HG03025 (cell line): ENCODE results near the gene PRKG2.

ENCODE experiments used
- ATAC-seq: cut with Tn5 transposase; IDR thresholded peaks from one replicate; pipeline ENCODE4 v1.9.1; 2021; ENCODE audit warnings: mild to moderate bottlenecking, moderate library complexity; ENCODE audit not compliant: unreplicated experiment, low FRiP score

The PRKG2 gene

GRCh38 chr4:81220271-81220670 is 5.2 kb upstream of the PRKG2 start:
- ATAC-seq, result no peak

- no peak for ATAC-seq
These were observed 3.2 kb upstream of the PRKG2 start for GRCh38 chr4:81218206-81218605.

- no peak for ATAC-seq
These were observed 2.8 kb upstream of the PRKG2 start for GRCh38 chr4:81217779-81218178.

GRCh38 chr4:81215931-81216330 is 909 bp upstream of the PRKG2 start:
- ATAC-seq, result no peak

- ATAC-seq, result no peak
These were observed 710 bp downstream of the PRKG2 start for GRCh38 chr4:81214144-81214880.

DNA sequence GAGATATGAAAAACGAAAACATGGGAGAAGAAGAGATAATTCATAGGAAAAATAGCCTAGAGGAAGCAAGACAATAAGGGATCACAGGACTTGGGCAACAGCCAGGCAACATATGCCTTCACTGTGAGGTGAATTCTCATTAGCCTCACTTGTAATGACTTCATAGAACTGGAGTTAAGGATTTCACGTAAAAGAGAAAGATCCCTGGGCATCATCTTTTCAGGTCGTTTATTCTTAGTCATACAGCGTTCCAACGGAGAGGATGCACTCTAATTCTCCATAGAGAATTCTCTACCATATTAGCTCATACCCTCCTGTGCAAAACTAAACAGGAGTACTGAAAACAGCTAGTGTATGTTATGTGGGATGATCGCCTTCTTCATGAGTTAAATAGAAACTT is 1.4 kb downstream of the PRKG2 start:
- no peak for ATAC-seq

DNA sequence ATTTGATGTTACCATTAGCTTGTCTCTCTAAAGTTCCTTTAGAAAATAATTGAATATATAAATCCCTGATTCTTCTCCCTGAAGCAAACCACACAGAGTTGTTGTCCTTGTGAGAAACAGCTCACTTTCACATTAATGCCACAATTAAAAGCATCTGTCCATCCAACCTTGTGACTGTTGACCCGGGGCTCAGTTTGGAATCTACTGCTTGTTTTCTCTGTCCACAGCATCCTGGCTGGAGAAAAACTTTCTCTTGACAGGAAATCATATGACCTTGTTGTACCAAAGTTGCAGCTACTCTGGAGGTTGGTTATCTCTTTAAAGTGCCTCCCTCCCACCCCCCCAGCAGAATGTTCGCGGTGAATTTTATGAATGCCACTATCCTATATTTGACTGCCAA is 3.1 kb downstream of the PRKG2 start:
- ATAC-seq, result no peak

DNA sequence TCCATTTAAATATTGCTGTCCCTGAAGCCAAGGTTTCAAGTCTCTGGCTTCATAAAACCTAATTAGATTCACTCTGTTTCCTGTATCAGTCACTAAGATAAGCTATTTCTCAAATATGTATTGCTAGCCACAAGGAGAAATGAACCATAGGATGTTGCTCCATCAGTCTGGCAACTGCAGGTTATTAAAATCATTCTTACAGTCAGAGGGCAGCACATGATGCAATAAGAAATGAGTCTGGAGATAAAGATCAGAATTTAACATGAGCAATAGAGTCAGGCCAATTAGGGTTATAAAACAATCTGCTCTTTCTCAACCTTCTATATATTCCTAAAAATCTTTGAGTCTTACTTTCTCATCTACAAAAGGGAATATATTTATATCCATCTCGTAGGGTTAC is 7.2 kb downstream of the PRKG2 start:
- ATAC-seq, result no peak

DNA sequence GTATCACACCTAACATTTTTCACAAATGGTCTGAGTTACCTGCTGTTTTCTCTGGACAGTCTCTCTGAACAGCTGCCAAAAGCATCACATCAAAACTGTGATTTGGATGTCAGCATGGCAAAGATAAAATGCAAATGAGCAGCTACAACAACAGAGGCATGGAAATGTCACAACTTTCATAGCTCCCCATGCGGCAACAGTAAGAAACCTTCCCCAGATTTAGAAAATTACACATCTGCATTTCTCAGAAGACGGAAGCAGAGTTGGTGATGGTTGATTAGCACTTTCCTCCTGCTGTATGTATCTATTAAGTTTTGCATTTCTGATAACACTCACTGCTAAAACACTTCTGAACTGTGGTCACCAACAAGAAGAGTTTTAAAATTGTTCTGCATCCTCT is 9.7 kb downstream of the PRKG2 start:
- no peak for ATAC-seq

DNA sequence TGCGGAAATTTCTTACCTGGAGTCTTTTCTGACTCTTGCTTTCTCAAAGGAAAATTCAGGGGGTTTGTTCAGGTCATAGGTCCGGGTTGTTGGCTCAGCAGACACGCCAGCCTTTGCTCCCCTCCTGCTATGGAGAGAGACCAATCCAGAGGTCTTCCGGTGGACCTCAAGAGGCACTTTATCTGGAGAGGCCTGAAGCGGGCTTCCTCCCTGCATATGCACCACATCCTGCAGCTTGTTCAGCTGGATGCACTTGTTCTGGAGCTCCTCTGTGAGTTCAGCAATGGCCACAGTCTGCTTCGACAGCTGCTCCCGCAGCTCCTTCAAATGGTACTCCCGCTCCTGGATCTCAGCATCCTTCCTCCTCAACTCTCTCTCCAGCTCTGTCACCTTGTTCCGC is 10.5 kb downstream of the PRKG2 start:
- no peak for ATAC-seq

GRCh38 chr4:81199831-81200230 is 15.2 kb downstream of the PRKG2 start:
- no peak for ATAC-seq

DNA sequence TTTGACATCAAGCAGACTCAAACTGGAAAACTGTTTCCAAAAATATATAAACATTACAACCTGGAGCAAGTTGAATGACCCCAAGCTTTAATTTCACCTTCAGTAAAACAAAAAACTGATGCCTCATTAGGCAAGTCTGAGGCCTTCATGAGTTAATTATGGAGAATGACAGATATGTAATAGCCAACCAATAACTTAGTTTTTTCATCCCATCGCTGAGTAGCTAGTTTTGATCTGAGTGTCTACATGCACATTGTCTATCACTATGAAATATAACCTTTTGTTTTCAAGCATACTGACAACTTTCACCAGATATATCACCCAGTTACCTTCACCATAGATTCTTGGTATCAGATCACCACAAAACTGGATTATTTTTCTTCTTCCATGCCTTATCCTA is 16.4 kb downstream of the PRKG2 start:
- ATAC-seq, result no peak

DNA sequence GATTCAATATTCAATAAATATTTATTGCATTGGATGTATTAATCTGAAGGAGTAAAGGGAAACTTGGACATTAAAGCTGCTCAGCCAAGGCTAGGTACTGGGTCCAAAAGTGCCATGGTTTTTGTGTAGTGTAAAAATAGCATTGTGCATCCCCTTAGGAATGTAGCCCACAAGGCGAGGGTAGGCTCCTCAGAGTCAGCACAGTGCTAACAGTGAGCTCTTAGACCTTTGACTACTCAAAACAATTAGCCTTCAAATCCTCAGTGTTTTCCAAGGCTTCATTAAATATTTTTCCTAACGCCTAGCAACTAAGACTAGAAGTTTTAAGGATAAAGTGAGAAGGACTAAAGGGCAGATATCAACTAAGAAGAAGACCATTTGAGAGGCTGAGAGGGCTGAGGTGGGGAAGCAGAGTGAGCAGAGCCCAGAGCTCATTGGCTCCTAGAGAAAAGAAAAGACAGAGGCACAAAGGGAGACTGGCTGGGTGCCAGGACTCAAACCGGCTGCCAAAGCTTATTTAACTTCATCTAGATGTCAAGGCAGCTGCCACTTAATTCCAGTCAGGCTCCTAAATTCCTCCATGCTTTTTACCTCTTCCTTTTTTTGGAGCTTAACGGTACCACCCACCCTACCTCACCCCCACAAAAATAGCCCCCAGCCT is 17.0 kb downstream of the PRKG2 start:
- no peak for ATAC-seq

- ATAC-seq, result no peak
These were observed 18.8 kb downstream of the PRKG2 start for GRCh38 chr4:81196126-81196650.

- no peak for ATAC-seq
These were observed 19.5 kb downstream of the PRKG2 start for GRCh38 chr4:81195475-81195874.

GRCh38 chr4:81194286-81194685 is 20.7 kb downstream of the PRKG2 start:
- ATAC-seq, result no peak

DNA sequence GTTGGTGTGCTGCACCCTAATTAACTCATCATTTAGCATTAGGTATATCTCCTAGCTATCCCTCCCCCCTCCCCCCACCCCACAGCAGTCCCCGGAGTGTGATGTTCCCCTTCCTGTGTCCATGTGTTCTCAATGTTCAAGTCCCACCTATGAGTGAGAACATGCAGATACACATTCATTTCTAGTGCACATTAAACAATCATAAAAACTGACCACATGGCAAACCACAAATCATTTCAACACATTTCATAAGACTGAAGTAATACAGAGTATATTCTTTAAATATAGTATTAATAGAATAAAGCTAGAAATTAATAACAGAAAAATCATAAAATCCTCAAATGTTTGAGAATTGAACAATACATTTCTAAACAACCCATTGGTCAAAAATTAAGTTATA is 34.1 kb downstream of the PRKG2 start:
- ATAC-seq, result no peak

- no peak for ATAC-seq
These were observed 35.7 kb downstream of the PRKG2 start for GRCh38 chr4:81179326-81179725.

DNA sequence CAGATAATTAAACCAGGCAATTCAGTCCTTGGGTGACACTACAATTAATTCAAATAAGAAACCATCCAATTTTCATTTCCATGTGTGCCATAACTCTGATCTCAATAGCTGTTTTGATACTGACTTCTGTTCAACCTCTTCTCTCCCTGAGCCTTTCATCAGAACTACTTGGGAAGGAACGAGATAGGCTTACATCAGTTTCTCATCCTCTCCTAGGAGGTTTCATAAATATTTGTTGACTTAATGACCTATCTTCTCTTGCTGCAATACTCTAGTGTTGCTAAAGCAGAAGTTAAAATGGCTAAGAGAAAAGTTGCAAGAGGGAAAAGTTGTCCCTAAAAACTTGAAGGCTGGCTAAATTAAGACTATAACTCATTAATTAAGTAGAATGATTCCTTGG is 41.8 kb downstream of the PRKG2 start:
- no peak for ATAC-seq

DNA sequence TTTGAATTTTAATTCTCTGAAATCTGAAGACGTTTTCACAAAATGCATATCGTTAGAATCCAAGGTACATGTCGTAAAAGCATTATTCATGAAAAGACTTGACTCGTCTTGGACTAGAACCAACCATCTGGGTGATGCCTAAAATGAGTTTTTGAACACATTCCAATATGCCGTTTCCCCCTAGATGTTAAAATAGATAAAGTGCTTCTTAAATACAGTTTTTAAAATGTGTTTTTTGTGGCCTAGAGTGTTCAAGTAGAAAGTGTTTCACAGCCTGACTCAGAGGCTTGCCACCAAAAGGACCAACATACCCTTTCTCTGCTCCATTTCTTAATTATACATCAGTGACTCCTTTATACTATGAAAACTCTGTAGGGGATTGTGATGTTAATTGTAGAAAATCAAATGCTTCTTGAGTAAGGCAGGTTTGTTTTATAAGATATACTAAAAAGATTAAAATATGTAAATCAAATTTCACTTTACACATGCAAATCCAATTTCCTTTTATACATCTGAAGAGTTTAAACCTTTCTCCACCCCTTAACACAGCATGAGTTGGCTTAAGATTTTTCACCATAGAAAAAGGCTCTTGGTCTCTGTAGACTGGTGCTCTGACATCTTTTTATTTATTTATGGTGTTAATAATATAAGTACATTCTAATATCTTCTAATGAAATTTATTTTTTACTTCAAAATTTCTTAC is 48.4 kb downstream of the PRKG2 start:
- ATAC-seq, result no peak

- ATAC-seq, result no peak
These were observed 49.1 kb downstream of the PRKG2 start for GRCh38 chr4:81165861-81166430.
